Activated T-cell treated with anti-CD3 and anti-CD28 coated beads, Interleukin-2, amount 50 U/mL, for 4 hours (primary cell): ENCODE measurements around the gene CPB2. TPM values are rescaled to one million over a fixed set of nuclear protein-coding genes. Genes with fewer than 3 reads are reported as not detected.

Experiments used
- ATAC-seq, 2 donors: fragments of 200-7000 bp; cut with Tn5 transposase; one replicate each; pipeline ENCODE4 v1.10.0; 2021
- DNase-seq: peaks from one replicate; pipeline ENCODE4 v3.0.0-alpha.2; 2020
- H3K27me3 Mint-ChIP-seq: one replicate; pipeline ENCODE4 v1.8.0; 2021; ENCODE audit warnings: low read depth, mixed read lengths
- H3K36me3 Mint-ChIP-seq: one replicate; pipeline ENCODE4 v1.8.0; 2022; ENCODE audit warnings: mixed read lengths; ENCODE audit not compliant: insufficient read depth
- H3K4me1 Mint-ChIP-seq: one replicate; pipeline ENCODE4 v1.8.0; 2021; ENCODE audit warnings: low read depth, mixed read lengths
- H3K4me3 Mint-ChIP-seq: one replicate; pipeline ENCODE4 v1.8.0; 2021; ENCODE audit warnings: mild to moderate bottlenecking, moderate library complexity, mixed read lengths
- H3K9me3 Mint-ChIP-seq: one replicate; pipeline ENCODE4 v1.8.0; 2021; ENCODE audit warnings: mixed read lengths
- total RNA-seq, 3 donors: library from RNA; stranded (reverse); gene quantifications; one replicate each; pipeline ENCODE4 v1.2.1, GENCODE V29; 2021

The CPB2 gene
- total RNA-seq, 3 donors from 2014 or later = 0.11 to 0.23 (median 0.21) TPM

GRCh38 chr13:46035066-46035465, 69.8 kb downstream of the CPB2 start:
- peaks cover 4% of the 10 kb centered on the region for H3K9me3 Mint-ChIP-seq
- no peaks in the 10 kb centered on the region for H3K27me3 Mint-ChIP-seq
- DNase-seq (no peak), ATAC-seq (no peak)
- H3K36me3 Mint-ChIP-seq = peaks cover 58% of the 10 kb centered on the region
- H3K4me3 Mint-ChIP-seq = no peak overlapping the region
- peaks cover 12% of the 10 kb centered on the region for H3K4me1 Mint-ChIP-seq

GRCh38 chr13:46032341-46032740, 72.5 kb downstream of the CPB2 start:
- Mint-ChIP-seq H3K9me3 (peaks cover 4% of the 10 kb centered on the region), H3K36me3 (peaks cover 60% of the 10 kb centered on the region), H3K4me1 (peaks cover 21% of the 10 kb centered on the region), H3K4me3 (no peak overlapping the region), H3K27me3 (no peaks in the 10 kb centered on the region)
- DNase-seq (no peak), ATAC-seq (no peak)

- Mint-ChIP-seq H3K4me3 (no peak overlapping the region), H3K4me1 (peaks cover 23% of the 10 kb centered on the region), H3K9me3 (peaks cover 4% of the 10 kb centered on the region), H3K27me3 (no peaks in the 10 kb centered on the region), H3K36me3 (peaks cover 61% of the 10 kb centered on the region)
- ATAC-seq (no peak), DNase-seq (no peak)
Observed at GRCh38 chr13:46031581-46032263, 73.1 kb downstream of the CPB2 start.

GRCh38 chr13:46025157-46025556, 79.7 kb downstream of the CPB2 start:
- H3K4me3 Mint-ChIP-seq = no peak overlapping the region
- H3K4me1 Mint-ChIP-seq = peaks cover 19% of the 10 kb centered on the region
- peaks cover 39% of the 10 kb centered on the region for H3K36me3 Mint-ChIP-seq
- no peaks in the 10 kb centered on the region for H3K9me3 Mint-ChIP-seq
- H3K27me3 Mint-ChIP-seq = no peaks in the 10 kb centered on the region
- ATAC-seq (no peak), DNase-seq (no peak)

GRCh38 chr13:46022481-46022880, 82.4 kb downstream of the CPB2 start:
- H3K9me3 Mint-ChIP-seq = no peaks in the 10 kb centered on the region
- peaks cover 7% of the 10 kb centered on the region for H3K4me1 Mint-ChIP-seq
- ATAC-seq = no peak
- DNase-seq = no peak
- peaks cover 31% of the 10 kb centered on the region for H3K36me3 Mint-ChIP-seq
- H3K27me3 Mint-ChIP-seq = no peaks in the 10 kb centered on the region
- no peak overlapping the region for H3K4me3 Mint-ChIP-seq

- Mint-ChIP-seq H3K27me3 (no peaks in the 10 kb centered on the region), H3K4me1 (no peaks in the 10 kb centered on the region), H3K4me3 (no peak overlapping the region), H3K9me3 (no peaks in the 10 kb centered on the region), H3K36me3 (peaks cover 30% of the 10 kb centered on the region)
- no peak for ATAC-seq
- no peak for DNase-seq
Observed at GRCh38 chr13:46016216-46016615, 88.6 kb downstream of the CPB2 start.

GRCh38 chr13:46015366-46015765, 89.5 kb downstream of the CPB2 start:
- Mint-ChIP-seq H3K4me1 (no peaks in the 10 kb centered on the region), H3K4me3 (no peak overlapping the region), H3K36me3 (peaks cover 33% of the 10 kb centered on the region), H3K9me3 (no peaks in the 10 kb centered on the region), H3K27me3 (no peaks in the 10 kb centered on the region)
- DNase-seq (no peak), ATAC-seq (no peak)

- H3K4me3 Mint-ChIP-seq = no peak overlapping the region
- peaks cover 42% of the 10 kb centered on the region for H3K36me3 Mint-ChIP-seq
- H3K27me3 Mint-ChIP-seq = no peaks in the 10 kb centered on the region
- H3K4me1 Mint-ChIP-seq = no peaks in the 10 kb centered on the region
- no peak for ATAC-seq
- DNase-seq = no peak
- no peaks in the 10 kb centered on the region for H3K9me3 Mint-ChIP-seq
Observed at GRCh38 chr13:46012404-46012803, 92.4 kb downstream of the CPB2 start.

GRCh38 chr13:46010148-46010547, 94.7 kb downstream of the CPB2 start:
- H3K9me3 Mint-ChIP-seq = no peaks in the 10 kb centered on the region
- DNase-seq (no peak), ATAC-seq (no peak)
- no peaks in the 10 kb centered on the region for H3K27me3 Mint-ChIP-seq
- peaks cover 46% of the 10 kb centered on the region for H3K36me3 Mint-ChIP-seq
- no peak overlapping the region for H3K4me3 Mint-ChIP-seq
- no peaks in the 10 kb centered on the region for H3K4me1 Mint-ChIP-seq

- Mint-ChIP-seq H3K27me3 (no peaks in the 10 kb centered on the region), H3K9me3 (no peaks in the 10 kb centered on the region), H3K4me1 (no peaks in the 10 kb centered on the region), H3K4me3 (no peak overlapping the region), H3K36me3 (peaks cover 42% of the 10 kb centered on the region)
- ATAC-seq (no peak), DNase-seq (no peak)
Observed at GRCh38 chr13:46008631-46009030, 96.2 kb downstream of the CPB2 start.

- DNase-seq (no peak), ATAC-seq (no peak)
- Mint-ChIP-seq H3K4me3 (no peak overlapping the region), H3K4me1 (peaks cover 1% of the 10 kb centered on the region), H3K27me3 (no peaks in the 10 kb centered on the region), H3K36me3 (peaks cover 47% of the 10 kb centered on the region), H3K9me3 (no peaks in the 10 kb centered on the region)
Observed at GRCh38 chr13:46006688-46007452, 98.0 kb downstream of the CPB2 start.

- H3K36me3 Mint-ChIP-seq = peaks cover 52% of the 10 kb centered on the region
- peaks cover 1% of the 10 kb centered on the region for H3K4me1 Mint-ChIP-seq
- ATAC-seq = no peak
- no peak overlapping the region for H3K4me3 Mint-ChIP-seq
- DNase-seq = no peak
- H3K27me3 Mint-ChIP-seq = no peaks in the 10 kb centered on the region
- no peaks in the 10 kb centered on the region for H3K9me3 Mint-ChIP-seq
Observed at GRCh38 chr13:46004491-46004890, 100.3 kb downstream of the CPB2 start.
